Neuronal stem cell (in vitro differentiated cells): ENCODE measurements around the gene VARS1.

Experiments
- DNase-seq: peaks from one replicate; pipeline ENCODE4 v3.0.0-alpha.2; 2013; ENCODE audit warnings: low spot score
- H2AFZ ChIP-seq: one replicate; pipeline ENCODE4 v1.6.1; 2013; ENCODE audit warnings: mild to moderate bottlenecking, low read length, inconsistent platforms
- H2AK5ac ChIP-seq: 2 replicates; pipeline ENCODE4 v1.6.1; 2013; ENCODE audit warnings: low read depth, mild to moderate bottlenecking, inconsistent platforms, low read length, moderate library complexity, mixed read lengths
- H2BK120ac ChIP-seq: 2 replicates; pipeline ENCODE4 v1.6.1; 2013; ENCODE audit warnings: low read depth, mild to moderate bottlenecking, inconsistent platforms, low read length, moderate library complexity, mixed read lengths
- H2BK12ac ChIP-seq: one replicate; pipeline ENCODE4 v1.6.1; 2013; ENCODE audit warnings: low read length, inconsistent platforms
- H2BK15ac ChIP-seq: 2 replicates; pipeline ENCODE4 v1.6.1; 2013; ENCODE audit warnings: mild to moderate bottlenecking, low read length, inconsistent platforms, mixed read lengths
- H2BK5ac ChIP-seq: one replicate; pipeline ENCODE4 v1.6.1; 2013; ENCODE audit warnings: inconsistent platforms, mild to moderate bottlenecking, low read length, moderate library complexity
- H3K14ac ChIP-seq: one replicate; pipeline ENCODE4 v1.6.1; 2013; ENCODE audit warnings: low read length, inconsistent platforms
- H3K18ac ChIP-seq: 2 replicates; pipeline ENCODE4 v1.6.1; 2013; ENCODE audit warnings: low read length, inconsistent platforms
- H3K23ac ChIP-seq: 2 replicates; pipeline ENCODE4 v1.6.1; 2013; ENCODE audit warnings: low read depth, mild to moderate bottlenecking, mixed read lengths, low read length, inconsistent platforms; ENCODE audit not compliant: poor library complexity
- H3K27ac ChIP-seq: replicated peaks from 3 replicates; pipeline ENCODE4 v1.5.1; 2013; ENCODE audit warnings: low read length, inconsistent platforms
- H3K27me3 ChIP-seq, 3 experiments: 2 replicates each; pipeline ENCODE4 v1.6.1; 2013; ENCODE audit warnings: low read length in 3 of 3, mild to moderate bottlenecking in 2 of 3, inconsistent platforms in 1 of 3, low read depth in 1 of 3, mixed read lengths in 1 of 3, moderate library complexity in 1 of 3; ENCODE audit not compliant: control insufficient read depth in 3 of 3, insufficient read depth in 3 of 3
- H3K36me3 ChIP-seq, 2 donors: replicated peaks in 1 of 2; 2 replicates each; pipeline ENCODE4 v1.6.1; 2013; ENCODE audit warnings: low read length in 2 of 2; ENCODE audit not compliant: control insufficient read depth in 2 of 2, insufficient read depth in 2 of 2
- H3K4ac ChIP-seq: 2 replicates; pipeline ENCODE4 v1.6.1; 2013; ENCODE audit warnings: inconsistent platforms, mild to moderate bottlenecking, low read length, moderate library complexity
- H3K4me1 ChIP-seq, 2 donors: 1 replicate in 1 of 2; 2 replicates in 1 of 2; pipeline ENCODE4 v1.6.1; 2013; ENCODE audit warnings: low read length in 2 of 2, low read depth in 1 of 2; ENCODE audit not compliant: control insufficient read depth in 2 of 2, insufficient read depth in 1 of 2
- H3K4me2 ChIP-seq: one replicate; pipeline ENCODE4 v1.6.1; 2013; ENCODE audit warnings: mild to moderate bottlenecking, low read length, inconsistent platforms; ENCODE audit not compliant: insufficient read depth, poor library complexity, severe bottlenecking
- H3K4me3 ChIP-seq, 2 donors: 2 replicates each; pipeline ENCODE4 v1.5.1; 2013; ENCODE audit warnings: low read length in 2 of 2, mild to moderate bottlenecking in 2 of 2, inconsistent platforms in 1 of 2, moderate library complexity in 1 of 2
- H3K79me1 ChIP-seq: one replicate; pipeline ENCODE4 v1.6.1; 2013; ENCODE audit warnings: low read depth, mild to moderate bottlenecking, inconsistent platforms, low read length, moderate library complexity
- H3K9ac ChIP-seq: one replicate; pipeline ENCODE4 v1.6.1; 2013; ENCODE audit warnings: mild to moderate bottlenecking, low read depth, low read length, inconsistent platforms; ENCODE audit not compliant: poor library complexity
- H3K9me3 ChIP-seq, 2 donors: replicated peaks in 1 of 2; 2 replicates each; pipeline versions ENCODE3 to v1.6.1; 2013; ENCODE audit warnings: low read length in 2 of 2, mild to moderate bottlenecking in 2 of 2, inconsistent platforms in 1 of 2, low read depth in 1 of 2, mixed read lengths in 1 of 2, moderate library complexity in 1 of 2; ENCODE audit not compliant: control insufficient read depth in 2 of 2, insufficient read depth in 1 of 2
- H4K8ac ChIP-seq: one replicate; pipeline ENCODE4 v1.6.1; 2013; ENCODE audit warnings: low read depth, mild to moderate bottlenecking, inconsistent platforms, low read length, moderate library complexity
- H4K91ac ChIP-seq: one replicate; pipeline ENCODE4 v1.6.1; 2013; ENCODE audit warnings: low read length, low read depth, mild to moderate bottlenecking, inconsistent platforms; ENCODE audit not compliant: poor library complexity
- WGBS, 2 donors: extraction: QIAGEN DNeasy Blood & Tissue Kit; methylation state at CpG; one replicate each; pipeline ENCODE4 v1.1.7; 2013; ENCODE audit warnings: missing lambda C conversion rate in 2 of 2, mixed read lengths in 1 of 2; ENCODE audit not compliant: insufficient read length in 2 of 2, insufficient replicate concordance in 1 of 2; ENCODE audit errors: extremely low coverage in 2 of 2; 5-methylcytosine and 5-hydroxymethylcytosine counted together

The VARS1 gene

DNA sequence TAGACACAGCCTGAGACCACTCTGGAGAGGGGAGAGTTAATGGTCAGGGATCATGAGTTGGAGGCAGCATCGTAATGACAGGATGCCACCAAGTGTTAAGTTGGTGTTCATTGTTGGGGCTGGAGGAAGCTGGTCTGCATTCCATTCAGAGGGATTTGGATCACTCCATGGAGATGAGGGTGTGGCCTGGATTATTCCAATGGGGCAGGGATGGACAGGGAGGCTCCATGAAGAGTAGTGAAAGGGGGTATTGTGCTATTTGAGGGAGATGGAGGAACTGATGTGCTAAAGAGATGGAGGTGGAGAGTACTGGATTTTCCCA is 32.0 kb downstream of the VARS1 start:
- no peaks in the 10 kb centered on the region for H3K9me3 ChIP-seq
- peak overlapping the region; percentile 95 for H2AK5ac ChIP-seq
- H3K23ac ChIP-seq = peak overlapping the region; percentile 89
- peaks cover 15 to 23% of the 10 kb centered on the region in 2 donors for H3K4me1 ChIP-seq
- no peak overlapping the region for H3K14ac ChIP-seq
- peaks cover 13 to 65% of the 10 kb centered on the region in 2 donors for H3K36me3 ChIP-seq
- no peaks in the 10 kb centered on the region for H3K27me3 ChIP-seq
- peak overlapping the region; percentile 97 for H3K18ac ChIP-seq
- H2AFZ ChIP-seq = peak overlapping the region; percentile 37
- H4K91ac ChIP-seq = no peak overlapping the region
- H2BK120ac ChIP-seq = peak overlapping the region; percentile 63
- no peaks in the 10 kb centered on the region for H3K79me1 ChIP-seq
- peak overlapping the region; percentile 84 for H2BK15ac ChIP-seq
- peak overlapping the region; percentile 77 for H2BK12ac ChIP-seq
- peak overlapping the region; percentile 96 for H2BK5ac ChIP-seq
- H3K9ac ChIP-seq = no peak overlapping the region
- no peak overlapping the region for H3K4me3 ChIP-seq
- H3K4ac ChIP-seq = peak overlapping the region; percentile 93
- peak; percentile 71 for DNase-seq
- no CpG with 5 or more reads among the region's 1 CpG for WGBS, 2 donors
- peak overlapping the region; percentile 97 for H4K8ac ChIP-seq
- peak overlapping the region; percentile 86 for H3K27ac ChIP-seq
- peak overlapping the region; percentile 21 for H3K4me2 ChIP-seq

DNA sequence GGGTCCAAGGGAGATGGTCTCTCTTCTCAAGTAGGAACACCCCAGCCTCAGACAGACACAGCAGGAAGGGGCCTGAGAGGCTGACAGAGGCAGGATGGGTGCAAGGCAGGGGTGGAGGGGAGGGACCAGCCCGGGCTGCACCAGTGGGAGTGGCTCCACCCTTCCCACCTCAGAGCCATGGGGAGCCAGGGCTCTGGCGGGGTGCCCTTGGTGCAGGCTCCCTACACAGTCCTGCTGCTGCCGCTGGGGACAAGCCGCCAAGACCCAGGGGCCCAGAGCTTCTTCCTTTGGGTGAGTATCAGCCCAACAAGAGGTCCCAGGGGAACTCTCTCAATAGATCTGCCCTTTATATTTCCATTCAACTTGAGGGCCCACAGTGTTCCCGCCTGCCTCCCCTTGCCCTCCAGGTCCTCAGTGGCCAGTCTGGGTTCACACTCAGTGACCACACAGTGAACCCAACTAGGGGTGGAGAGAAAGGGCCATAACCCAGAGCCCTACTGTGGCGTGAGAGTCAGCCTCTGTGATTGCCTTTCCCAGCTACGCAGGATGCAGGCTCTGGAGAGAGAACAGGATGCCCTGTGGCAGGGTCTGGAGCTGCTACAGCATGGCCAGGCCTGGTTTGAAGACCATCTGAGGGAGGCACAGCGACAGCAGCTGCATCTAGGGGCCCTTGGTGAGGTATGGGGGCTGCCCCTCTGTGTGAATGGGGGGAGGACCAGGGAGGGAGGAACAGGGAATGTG is 32.5 kb downstream of the VARS1 start:
- Histone ChIP-seq H3K27me3 (no peaks in the 10 kb centered on the region), H3K4me1 (peaks cover 15 to 23% of the 10 kb centered on the region in 2 donors), H3K9ac (peak overlapping the region; percentile 75), H3K4ac (peak overlapping the region; percentile 93), H2BK5ac (peak overlapping the region; percentile 96), H3K27ac (peak overlapping the region; percentile 86), H4K8ac (peak overlapping the region; percentile 97), H2AK5ac (peak overlapping the region; percentile 95), H3K18ac (peak overlapping the region; percentile 97), H3K4me2 (peak overlapping the region; percentile 21), H2BK120ac (peak overlapping the region; percentile 63), H3K36me3 (peaks cover 15 to 70% of the 10 kb centered on the region in 2 donors), H4K91ac (peak overlapping the region; percentile 95), H3K79me1 (no peaks in the 10 kb centered on the region), H2AFZ (peak overlapping the region; percentile 37), H3K4me3 (no peak overlapping the region), H3K23ac (peak overlapping the region; percentile 89), H3K9me3 (no peaks in the 10 kb centered on the region), H2BK15ac (peak overlapping the region; percentile 84), H2BK12ac (peak overlapping the region; percentile 95), H3K14ac (peak overlapping the region; percentile 95)
- no peak for DNase-seq
- WGBS, 2 donors = no CpG with 5 or more reads among the region's 8 CpGs

DNA sequence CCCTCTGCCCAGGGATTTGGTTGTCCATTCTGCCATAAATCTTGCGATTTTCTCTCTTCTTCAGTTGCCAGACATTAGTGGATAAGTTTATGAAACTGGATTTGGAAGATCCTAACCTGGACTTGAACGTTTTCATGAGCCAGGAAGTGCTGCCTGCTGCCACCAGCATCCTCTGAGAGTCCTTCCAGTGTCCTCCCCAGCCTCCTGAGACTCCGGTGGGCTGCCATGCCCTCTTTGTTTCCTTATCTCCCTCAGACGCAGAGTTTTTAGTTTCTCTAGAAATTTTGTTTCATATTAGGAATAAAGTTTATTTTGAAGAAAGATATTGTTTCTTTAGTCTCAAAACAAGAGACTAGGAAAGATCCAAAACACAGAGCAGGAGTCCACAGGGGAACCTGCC is 33.2 kb downstream of the VARS1 start, which contains the start of gene SAPCD1:
SAPCD1 (plus strand) TSS at position 301 of the 400 bp plus-strand sequence. CDS start 399 bp downstream, outside the sequence.
- DNase-seq = no peak
- Histone ChIP-seq H2BK120ac (peak within 1 kb of the TSS; percentile 63), H3K36me3 (peaks cover 15 to 77% of the 10 kb centered on the region in 2 donors), H3K4me3 (no peak within 1 kb of the TSS), H3K9me3 (no peaks in the 10 kb centered on the region), H2BK5ac (peak within 1 kb of the TSS; percentile 96), H2AK5ac (peak within 1 kb of the TSS; percentile 95), H3K79me1 (no peaks in the 10 kb centered on the region), H4K8ac (peak within 1 kb of the TSS; percentile 97), H4K91ac (peak within 1 kb of the TSS; percentile 95), H3K27ac (peak within 1 kb of the TSS; percentile 86), H2BK15ac (peak within 1 kb of the TSS; percentile 84), H2AFZ (peak within 1 kb of the TSS; percentile 37), H2BK12ac (peak within 1 kb of the TSS; percentile 95), H3K23ac (peak within 1 kb of the TSS; percentile 89), H3K4ac (peak within 1 kb of the TSS; percentile 93), H3K9ac (peak within 1 kb of the TSS; percentile 75), H3K27me3 (no peaks in the 10 kb centered on the region), H3K4me1 (peaks cover 15 to 23% of the 10 kb centered on the region in 2 donors), H3K4me2 (peak within 1 kb of the TSS; percentile 21), H3K18ac (peak within 1 kb of the TSS; percentile 97), H3K14ac (peak within 1 kb of the TSS; percentile 95)
- WGBS, 2 donors = no CpG with 5 or more reads among the region's 4 CpGs

DNA sequence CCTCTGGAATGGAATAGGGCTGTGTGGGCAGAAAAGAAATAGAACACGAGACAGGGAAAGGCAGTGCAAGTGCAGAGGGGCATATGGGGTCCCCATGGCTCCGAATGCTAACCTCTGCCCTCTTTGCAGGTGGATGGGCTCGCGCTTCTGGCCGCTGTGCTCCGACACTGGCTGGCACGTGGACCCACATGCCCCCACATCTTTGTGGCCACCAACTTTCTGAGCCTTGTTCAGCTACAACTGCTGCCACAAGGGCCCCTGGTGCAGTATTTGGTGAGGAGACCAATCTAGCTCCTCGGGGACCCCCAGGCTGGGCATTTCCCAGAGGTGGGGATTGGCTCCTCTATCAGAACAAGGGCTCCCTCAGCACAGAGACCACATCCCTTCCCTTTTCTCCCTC is 34.2 kb downstream of the VARS1 start:
- no peak overlapping the region for H3K4me3 ChIP-seq
- no peak overlapping the region for H2BK12ac ChIP-seq
- H3K23ac ChIP-seq = no peak overlapping the region
- H3K14ac ChIP-seq = no peak overlapping the region
- H3K27me3 ChIP-seq = no peaks in the 10 kb centered on the region
- no peak overlapping the region for H4K8ac ChIP-seq
- no peaks in the 10 kb centered on the region for H3K9me3 ChIP-seq
- H2BK15ac ChIP-seq = no peak overlapping the region
- no peak overlapping the region for H3K4me2 ChIP-seq
- no peak overlapping the region for H2BK5ac ChIP-seq
- H3K79me1 ChIP-seq = no peaks in the 10 kb centered on the region
- H3K27ac ChIP-seq = no peak overlapping the region
- H2BK120ac ChIP-seq = no peak overlapping the region
- H4K91ac ChIP-seq = no peak overlapping the region
- DNase-seq = no peak
- no peak overlapping the region for H3K4ac ChIP-seq
- H3K9ac ChIP-seq = no peak overlapping the region
- peaks cover 15 to 20% of the 10 kb centered on the region in 2 donors for H3K4me1 ChIP-seq
- peaks cover 15 to 79% of the 10 kb centered on the region in 2 donors for H3K36me3 ChIP-seq
- no peak overlapping the region for H3K18ac ChIP-seq
- H2AFZ ChIP-seq = no peak overlapping the region
- no CpG with 5 or more reads among the region's 8 CpGs for WGBS, 2 donors
- no peak overlapping the region for H2AK5ac ChIP-seq
